HepG2 (cell line): ENCODE data around the gene SNX9. TPM values are rescaled to one million over a fixed set of nuclear protein-coding genes. Genes with fewer than 3 reads are reported as not detected.
A peak's percentile ranks its signal among the peaks of the same experiment; 100 is the strongest.

Experiments used
- BRCA1 ChIP-seq: sonication (generic); formaldehyde crosslinking; IDR thresholded peaks from 2 replicates; pipeline ENCODE4 v1.4.0; 2020; ENCODE audit warnings: missing genetic modification reagents
- CREM ChIP-seq, 2 experiments: sonication (generic) in 1 of 2; formaldehyde crosslinking in 1 of 2; IDR thresholded peaks; 2 replicates each; pipeline versions ENCODE4 v1.4.0 to v1.6.1; 2016 to 2020; ENCODE audit warnings: antibody characterized with exemption in 1 of 2, mild to moderate bottlenecking in 1 of 2, missing genetic modification reagents in 1 of 2
- GFI1 ChIP-seq: sonication (generic); formaldehyde crosslinking; IDR thresholded peaks from 2 replicates; pipeline ENCODE4 v1.5.0; 2020; ENCODE audit warnings: missing genetic modification reagents, mild to moderate bottlenecking, borderline replicate concordance
- KIAA2018 ChIP-seq: sonication (generic); formaldehyde crosslinking; IDR thresholded peaks from 2 replicates; pipeline ENCODE4 v1.5.0; 2020; ENCODE audit warnings: mild to moderate bottlenecking, missing genetic modification reagents, borderline replicate concordance
- KLF12 ChIP-seq: sonication (generic); formaldehyde crosslinking; IDR thresholded peaks from 2 replicates; pipeline ENCODE4 v1.4.0; 2020; ENCODE audit warnings: missing genetic modification reagents, borderline replicate concordance
- MAFK ChIP-seq, 2 experiments: IDR thresholded peaks in 1 of 2; conservative IDR thresholded peaks in 1 of 2; 2 replicates each; pipeline ENCODE4 v1.6.1; 2011; ENCODE audit warnings: improper control_type of control experiment in 2 of 2, low read length in 2 of 2
- MED8 ChIP-seq: sonication (generic); formaldehyde crosslinking; IDR thresholded peaks from 2 replicates; pipeline ENCODE4 v1.8.1; 2023; ENCODE audit warnings: mild to moderate bottlenecking, missing genetic modification reagents; ENCODE audit not compliant: insufficient replicate concordance
- MNT ChIP-seq: fragments of 450-650 bp; IDR thresholded peaks from 2 replicates; pipeline ENCODE4 v1.6.1; 2016
- PAX8 ChIP-seq: sonication (generic); formaldehyde crosslinking; IDR thresholded peaks from 2 replicates; pipeline ENCODE4 v1.8.0; 2022; ENCODE audit warnings: mild to moderate bottlenecking, missing genetic modification reagents, borderline replicate concordance
- PHB2 ChIP-seq: fragments of 450-650 bp; IDR thresholded peaks from 2 replicates; pipeline ENCODE4 v1.6.1; 2018; ENCODE audit not compliant: partially characterized antibody
- RBFOX2 ChIP-seq: fragments of 200-400 bp; formaldehyde crosslinking; IDR thresholded peaks from 2 replicates; pipeline ENCODE4 v1.6.1; 2017; ENCODE audit warnings: low read depth, mild to moderate bottlenecking, low read length
- SMAD9 ChIP-seq: sonication (generic); formaldehyde crosslinking; IDR thresholded peaks from 2 replicates; pipeline ENCODE4 v1.5.1; 2020; ENCODE audit warnings: mild to moderate bottlenecking, missing genetic modification reagents
- TCF7L2 ChIP-seq: IDR thresholded peaks from 2 replicates; pipeline ENCODE4 v1.6.1; 2011; ENCODE audit warnings: mild to moderate bottlenecking, low read depth, low read length, moderate library complexity
- ZNF101 ChIP-seq: sonication (generic); formaldehyde crosslinking; IDR thresholded peaks from 2 replicates; pipeline ENCODE4 v1.4.0; 2020; ENCODE audit warnings: mild to moderate bottlenecking, low read depth, missing genetic modification reagents, borderline replicate concordance
- ZNF30 ChIP-seq: sonication (generic); formaldehyde crosslinking; IDR thresholded peaks from 2 replicates; pipeline ENCODE4 v1.5.0; 2020; ENCODE audit warnings: mild to moderate bottlenecking, missing genetic modification reagents
- ZNF432 ChIP-seq: sonication (generic); formaldehyde crosslinking; IDR thresholded peaks from 2 replicates; pipeline ENCODE4 v1.5.0; 2020; ENCODE audit warnings: missing genetic modification reagents, mild to moderate bottlenecking, borderline replicate concordance
- ZNF530 ChIP-seq: sonication (generic); formaldehyde crosslinking; IDR thresholded peaks from 2 replicates; pipeline ENCODE4 v1.5.0; 2020; ENCODE audit warnings: low read depth, mild to moderate bottlenecking, missing genetic modification reagents
- ZNF776 ChIP-seq: sonication (generic); formaldehyde crosslinking; IDR thresholded peaks from 2 replicates; pipeline ENCODE4 v1.4.0; 2020; ENCODE audit warnings: mild to moderate bottlenecking, missing genetic modification reagents
- ZNF788 ChIP-seq: sonication (generic); formaldehyde crosslinking; IDR thresholded peaks from 2 replicates; pipeline ENCODE4 v1.5.0; 2020; ENCODE audit warnings: mild to moderate bottlenecking, missing genetic modification reagents, borderline replicate concordance
- ZNF816 ChIP-seq: sonication (generic); formaldehyde crosslinking; IDR thresholded peaks from 2 replicates; pipeline ENCODE4 v1.8.0; 2022; ENCODE audit warnings: missing genetic modification reagents, mild to moderate bottlenecking, borderline replicate concordance
- polyA plus RNA-seq, 8 experiments: library from polyadenylated mRNA; depleted of rRNA in 3 of 8; stranded (reverse) in 7 of 8; unstranded in 1 of 8; fragments of >200 nt; fragmentation: Illumina TruSeq in 4 of 8; extraction: Trizol in 4 of 8; gene quantifications; 2 replicates each; pipeline versions ENCODE4 v1.2.1 to v1.2.3, GENCODE V29; 2011 to 2016; ENCODE audit warnings: low read depth in 4 of 8, missing spikeins in 1 of 8, mixed read lengths in 1 of 8; ENCODE audit not compliant: insufficient read depth in 1 of 8
- total RNA-seq, 5 experiments: library from RNA; depleted of rRNA; stranded (reverse); fragments of >200 nt; fragmentation: Illumina TruSeq; extraction: Trizol; gene quantifications; 2 replicates each; pipeline ENCODE4 v1.2.3, GENCODE V29; 2016; ENCODE audit warnings: low read depth in 1 of 5

Gene SNX9
- total and polyA plus RNA-seq, 2 of the 13 experiments (the other 11 are each of a cell fraction or from before 2014, with no cell fraction given), result 21.9 to 36.0 TPM

- no peak for TF ChIP-seq ZNF816 (CRISPR knock-in tag)
- TF ChIP-seq MED8 (CRISPR knock-in tag), result no peak
- no peak for TF ChIP-seq TCF7L2
- TF ChIP-seq MAFK (conservative IDR thresholded peaks at IDR 0.05 in 1 of 2, IDR thresholded peaks at IDR 0.05 in 1 of 2; ENCODE audit: low read length in 2 of 2), result no peak
- peak; percentile 20; the same call in 1 of the 2 replicates for TF ChIP-seq MNT
- TF ChIP-seq PHB2, result no peak
- TF ChIP-seq ZNF788, result no peak; the same call in 1 of the 2 replicates
- no peak for TF ChIP-seq SMAD9 (CRISPR knock-in tag)
- TF ChIP-seq RBFOX2, result no peak
- TF ChIP-seq GFI1 (CRISPR knock-in tag), result no peak
- no peak for TF ChIP-seq KIAA2018 (CRISPR knock-in tag)
- TF ChIP-seq PAX8 (CRISPR knock-in tag), result no peak
- TF ChIP-seq ZNF432 (CRISPR knock-in tag), result no peak
- no peak for TF ChIP-seq ZNF530 (CRISPR knock-in tag)
- TF ChIP-seq CREM (IDR thresholded peaks at IDR 0.05), result no peak
- TF ChIP-seq CREM (CRISPR knock-in tag; IDR thresholded peaks at IDR 0.05), result no peak
- TF ChIP-seq ZNF776 (CRISPR knock-in tag), result no peak
- TF ChIP-seq BRCA1 (CRISPR knock-in tag), result no peak
- no peak for TF ChIP-seq ZNF101
- TF ChIP-seq ZNF30, result no peak
- TF ChIP-seq KLF12 (CRISPR knock-in tag), result no peak
These were observed 49.7 kb upstream of the SNX9 start (continued) for GRCh38 chr6:157773248-157773773.
